HEK293 (cell line): ENCODE results near the gene LZTR1.

Source experiments
- CTCF ChIA-PET: fragments of 350-600 bp; formaldehyde crosslinking; extraction: SDS; loops from one replicate; lab custom pipeline; 2021; ENCODE audit warnings: antibody characterized with exemption; lab: Yijun Ruan, JAX
- POLR2A ChIA-PET: fragments of 300-600 bp; formaldehyde crosslinking; extraction: SDS; loops from one replicate; lab custom pipeline; 2020; ENCODE audit warnings: antibody characterized with exemption, inconsistent platforms; lab: Yijun Ruan, JAX
- H3K27ac ChIP-seq: fragments of 200-500 bp; sonication (Bioruptor generic); 2 replicates; pipeline ENCODE4 v1.5.1; 2014; ENCODE audit warnings: low read depth, low read length, control low read depth, inconsistent platforms; ENCODE audit errors: extremely low read depth
- H3K36me3 ChIP-seq, 2 experiments: fragments of 200-500 bp in 1 of 2; sonication (Bioruptor generic) in 1 of 2; 1 replicate in 1 of 2; 2 replicates in 1 of 2; pipeline ENCODE4 v1.5.1; 2014 to 2017; ENCODE audit warnings: inconsistent platforms in 2 of 2, low read length in 2 of 2; ENCODE audit not compliant: control insufficient read depth in 2 of 2, insufficient read depth in 1 of 2
- H3K4me1 ChIP-seq: fragments of 200-500 bp; sonication (Bioruptor generic); 2 replicates; pipeline ENCODE4 v1.5.1; 2014; ENCODE audit warnings: mild to moderate bottlenecking, low read length, inconsistent platforms; ENCODE audit not compliant: control insufficient read depth, insufficient read depth
- H3K4me3 ChIP-seq: 2 replicates; pipeline ENCODE4 v1.5.1; 2011; ENCODE audit warnings: low read depth, mild to moderate bottlenecking, control low read depth, low read length, moderate library complexity
- H3K9me3 ChIP-seq: fragments of 200-500 bp; sonication (Bioruptor generic); 2 replicates; pipeline ENCODE4 v1.5.1; 2014; ENCODE audit warnings: low read depth, low read length, inconsistent platforms; ENCODE audit not compliant: control insufficient read depth, insufficient read depth
- OSR2 ChIP-seq: fragments of 450-650 bp; formaldehyde crosslinking; IDR thresholded peaks from 2 replicates; pipeline ENCODE4 v1.5.1; 2016; ENCODE audit warnings: missing biosample characterization, missing genetic modification characterization
- SCRT2 ChIP-seq: fragments of 450-650 bp; formaldehyde crosslinking; IDR thresholded peaks from 2 replicates; pipeline ENCODE4 v1.5.1; 2016; ENCODE audit warnings: missing biosample characterization, missing genetic modification characterization
- TRIM28 ChIP-seq: IDR thresholded peaks from 2 replicates; pipeline ENCODE4 v1.6.1; 2011; ENCODE audit warnings: low read length, control low read depth, borderline replicate concordance
- ZBTB48 ChIP-seq: fragments of 450-650 bp; formaldehyde crosslinking; IDR thresholded peaks from 2 replicates; pipeline ENCODE4 v1.5.1; 2016; ENCODE audit warnings: missing biosample characterization, missing genetic modification characterization
- ZFP41 ChIP-seq: fragments of 450-650 bp; formaldehyde crosslinking; IDR thresholded peaks from 2 replicates; pipeline ENCODE4 v1.5.1; 2016; ENCODE audit warnings: missing biosample characterization, missing genetic modification characterization, borderline replicate concordance
- ZNF266 ChIP-seq: fragments of 450-650 bp; formaldehyde crosslinking; IDR thresholded peaks from 2 replicates; pipeline ENCODE4 v1.5.1; 2016; ENCODE audit warnings: missing biosample characterization, missing genetic modification characterization, low read depth
- ZNF433 ChIP-seq: fragments of 450-650 bp; formaldehyde crosslinking; IDR thresholded peaks from 2 replicates; pipeline ENCODE4 v1.5.1; 2016; ENCODE audit warnings: missing biosample characterization, missing genetic modification characterization, low read depth
- ZNF501 ChIP-seq: fragments of 450-650 bp; formaldehyde crosslinking; IDR thresholded peaks from 2 replicates; pipeline ENCODE4 v1.5.1; 2016; ENCODE audit warnings: missing biosample characterization, missing genetic modification characterization
- ZNF600 ChIP-seq: fragments of 450-650 bp; formaldehyde crosslinking; IDR thresholded peaks from 2 replicates; pipeline ENCODE4 v1.5.1; 2016; ENCODE audit warnings: missing biosample characterization, missing genetic modification characterization
- ZNF660 ChIP-seq: fragments of 450-650 bp; IDR thresholded peaks from 2 replicates; pipeline ENCODE4 v1.5.1; 2018; ENCODE audit warnings: missing biosample characterization, mild to moderate bottlenecking, missing genetic modification characterization
- TF ChIP-seq, protein P1 (sequence below): fragments of 450-650 bp; formaldehyde crosslinking; IDR thresholded peaks from 2 replicates; pipeline ENCODE4 v1.5.1; 2017; ENCODE audit warnings: missing biosample characterization, mild to moderate bottlenecking, missing genetic modification characterization, moderate library complexity
- TF ChIP-seq, protein P2 (sequence below): fragments of 450-650 bp; formaldehyde crosslinking; IDR thresholded peaks from 2 replicates; pipeline ENCODE4 v1.5.1; 2016; ENCODE audit warnings: missing biosample characterization, missing genetic modification characterization
- TF ChIP-seq, protein P3 (sequence below): fragments of 450-650 bp; IDR thresholded peaks from 2 replicates; pipeline ENCODE4 v1.5.1; 2018; ENCODE audit warnings: missing biosample characterization, missing genetic modification characterization

The LZTR1 gene

DNA sequence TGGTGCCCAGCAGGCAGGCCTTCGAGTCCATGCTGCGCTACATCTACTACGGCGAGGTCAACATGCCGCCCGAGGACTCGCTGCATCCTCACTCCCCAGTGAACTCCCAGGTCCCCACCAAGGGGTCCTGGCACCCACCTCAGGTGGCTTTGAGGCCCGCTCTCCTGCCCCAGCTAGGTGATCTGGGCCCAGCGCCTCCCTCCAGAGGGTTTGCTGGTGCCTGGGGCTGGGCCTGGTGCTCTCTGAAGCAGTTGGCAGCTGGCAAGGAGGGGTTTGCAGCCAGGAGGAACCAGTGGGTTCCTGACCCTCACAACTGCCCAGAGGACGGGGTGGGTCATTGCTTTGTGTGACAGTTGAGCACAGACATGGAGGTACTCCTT lies 13.9 kb downstream of the LZTR1 start:
- H3K9me3 ChIP-seq: no peaks in the 10 kb centered on the region
- no peak overlapping the region for H3K27ac ChIP-seq
- H3K4me3 ChIP-seq: no peak overlapping the region
- peaks cover 0 to 96% of the 10 kb centered on the region in 2 experiments; a peak in 1 of 3 replicates for H3K36me3 ChIP-seq
- ChIA-PET CTCF (interaction anchor here (0.8 kb wide), 1 partner anchor 110 kb away, joined by 3 read pairs; no protein-coding TSS in a partner anchor), POLR2A (interaction anchor here (3.0 kb wide), 1 partner anchor 14 kb away, joined by 13 read pairs; the partner anchor contains the start of gene LZTR1)
- no peaks in the 10 kb centered on the region for H3K4me1 ChIP-seq
- TF ChIP-seq ZNF266 (no peak), ZNF501 (tag by site-specific recombination) (no peak), ZNF660 (tag by site-specific recombination) (no peak), ZNF433 (tag by site-specific recombination) (no peak), ZFP41 (tag by site-specific recombination) (no peak)
- TF ChIP-seq, protein P1, sequence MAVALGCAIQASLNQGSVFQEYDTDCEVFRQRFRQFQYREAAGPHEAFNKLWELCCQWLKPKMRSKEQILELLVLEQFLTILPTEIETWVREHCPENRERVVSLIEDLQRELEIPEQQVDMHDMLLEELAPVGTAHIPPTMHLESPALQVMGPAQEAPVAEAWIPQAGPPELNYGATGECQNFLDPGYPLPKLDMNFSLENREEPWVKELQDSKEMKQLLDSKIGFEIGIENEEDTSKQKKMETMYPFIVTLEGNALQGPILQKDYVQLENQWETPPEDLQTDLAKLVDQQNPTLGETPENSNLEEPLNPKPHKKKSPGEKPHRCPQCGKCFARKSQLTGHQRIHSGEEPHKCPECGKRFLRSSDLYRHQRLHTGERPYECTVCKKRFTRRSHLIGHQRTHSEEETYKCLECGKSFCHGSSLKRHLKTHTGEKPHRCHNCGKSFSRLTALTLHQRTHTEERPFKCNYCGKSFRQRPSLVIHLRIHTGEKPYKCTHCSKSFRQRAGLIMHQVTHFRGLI (tag by site-specific recombination): no peak
- TF ChIP-seq, protein P2, sequence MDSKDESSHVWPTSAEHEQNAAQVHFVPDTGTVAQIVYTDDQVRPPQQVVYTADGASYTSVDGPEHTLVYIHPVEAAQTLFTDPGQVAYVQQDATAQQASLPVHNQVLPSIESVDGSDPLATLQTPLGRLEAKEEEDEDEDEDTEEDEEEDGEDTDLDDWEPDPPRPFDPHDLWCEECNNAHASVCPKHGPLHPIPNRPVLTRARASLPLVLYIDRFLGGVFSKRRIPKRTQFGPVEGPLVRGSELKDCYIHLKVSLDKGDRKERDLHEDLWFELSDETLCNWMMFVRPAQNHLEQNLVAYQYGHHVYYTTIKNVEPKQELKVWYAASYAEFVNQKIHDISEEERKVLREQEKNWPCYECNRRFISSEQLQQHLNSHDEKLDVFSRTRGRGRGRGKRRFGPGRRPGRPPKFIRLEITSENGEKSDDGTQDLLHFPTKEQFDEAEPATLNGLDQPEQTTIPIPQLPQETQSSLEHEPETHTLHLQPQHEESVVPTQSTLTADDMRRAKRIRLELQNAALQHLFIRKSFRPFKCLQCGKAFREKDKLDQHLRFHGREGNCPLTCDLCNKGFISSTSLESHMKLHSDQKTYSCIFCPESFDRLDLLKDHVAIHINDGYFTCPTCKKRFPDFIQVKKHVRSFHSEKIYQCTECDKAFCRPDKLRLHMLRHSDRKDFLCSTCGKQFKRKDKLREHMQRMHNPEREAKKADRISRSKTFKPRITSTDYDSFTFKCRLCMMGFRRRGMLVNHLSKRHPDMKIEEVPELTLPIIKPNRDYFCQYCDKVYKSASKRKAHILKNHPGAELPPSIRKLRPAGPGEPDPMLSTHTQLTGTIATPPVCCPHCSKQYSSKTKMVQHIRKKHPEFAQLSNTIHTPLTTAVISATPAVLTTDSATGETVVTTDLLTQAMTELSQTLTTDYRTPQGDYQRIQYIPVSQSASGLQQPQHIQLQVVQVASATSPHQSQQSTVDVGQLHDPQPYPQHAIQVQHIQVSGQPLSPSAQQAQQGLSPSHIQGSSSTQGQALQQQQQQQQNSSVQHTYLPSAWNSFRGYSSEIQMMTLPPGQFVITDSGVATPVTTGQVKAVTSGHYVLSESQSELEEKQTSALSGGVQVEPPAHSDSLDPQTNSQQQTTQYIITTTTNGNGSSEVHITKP (tag by site-specific recombination): no peak

DNA sequence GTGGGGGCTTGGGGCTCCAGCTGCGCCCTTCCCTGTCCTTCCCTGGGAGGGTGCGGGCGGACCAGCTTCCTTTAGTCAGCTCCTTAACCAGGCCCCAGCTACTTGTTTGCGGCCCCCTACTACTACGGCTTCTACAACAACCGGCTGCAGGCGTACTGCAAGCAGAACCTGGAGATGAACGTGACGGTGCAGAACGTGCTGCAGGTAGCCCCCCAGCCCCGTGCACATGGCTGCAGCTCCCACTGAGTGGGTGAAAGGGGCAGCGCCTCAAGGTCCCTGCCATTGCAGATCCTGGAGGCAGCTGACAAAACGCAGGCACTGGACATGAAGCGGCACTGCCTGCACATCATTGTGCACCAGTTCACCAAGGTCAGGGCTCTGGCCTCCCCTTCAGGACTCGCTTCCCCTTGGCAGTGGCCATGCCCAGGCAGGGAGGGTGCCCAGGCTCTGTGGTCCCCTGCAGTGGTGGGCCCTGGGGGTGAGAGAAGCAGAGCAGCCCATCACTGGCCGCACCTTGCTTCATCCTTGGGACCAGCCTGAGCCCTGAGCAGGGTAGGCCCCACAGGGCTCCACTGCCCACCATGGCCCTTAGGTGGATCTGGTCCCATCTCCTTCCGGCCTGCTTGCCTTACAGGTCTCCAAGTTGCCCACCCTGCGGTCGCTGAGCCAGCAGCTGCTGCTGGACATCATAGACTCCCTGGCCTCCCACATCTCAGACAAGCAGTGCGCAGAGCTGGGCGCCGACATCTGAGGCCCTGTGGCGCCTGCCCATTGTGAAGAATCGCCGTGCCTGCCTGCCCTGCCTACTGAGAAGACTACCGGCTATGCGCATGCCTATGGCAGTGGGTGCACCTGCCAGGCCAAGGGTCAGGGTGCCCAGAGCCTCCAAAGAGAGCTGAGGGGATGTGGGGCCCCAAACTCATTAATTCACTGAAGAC lies 14.8 kb downstream of the LZTR1 start:
- Histone ChIP-seq H3K27ac (no peak overlapping the region), H3K4me1 (no peaks in the 10 kb centered on the region), H3K4me3 (no peak overlapping the region), H3K36me3 (peaks cover 0 to 88% of the 10 kb centered on the region in 2 experiments; a peak in 1 of 3 replicates), H3K9me3 (no peaks in the 10 kb centered on the region)
- POLR2A ChIA-PET: interaction anchor here (0.6 to 3.0 kb wide), 2 partner anchors 14 to 15 kb away, joined by 3 to 13 read pairs; partner anchors contain the start of gene LZTR1
- peak; percentile 65 for TF ChIP-seq ZNF600 (tag by site-specific recombination)
- no peak for TF ChIP-seq OSR2
- CTCF ChIA-PET: interaction anchor here (0.8 kb wide), 1 partner anchor 111 kb away, joined by 3 read pairs; no protein-coding TSS in a partner anchor

GRCh38 chr22:20997536-20998257 lies 15.6 kb downstream of the LZTR1 start:
- ChIA-PET CTCF (no interaction called here), POLR2A (interaction anchor here (0.6 to 5.9 kb wide), 4 partner anchors 16 to 141 kb away, joined by 3 to 80 read pairs (median 6); partner anchors contain the start of gene LZTR1)
- H3K4me1 ChIP-seq: no peaks in the 10 kb centered on the region
- no peaks in the 10 kb centered on the region for H3K9me3 ChIP-seq
- 0 out of 2 replicates have a peak, but pooled peaks have one; percentile 1 for TF ChIP-seq ZBTB48 (tag by site-specific recombination)
- TF ChIP-seq ZNF600 (tag by site-specific recombination): peak; percentile 58; the same call in 1 of the 2 replicates
- TF ChIP-seq, protein P3, sequence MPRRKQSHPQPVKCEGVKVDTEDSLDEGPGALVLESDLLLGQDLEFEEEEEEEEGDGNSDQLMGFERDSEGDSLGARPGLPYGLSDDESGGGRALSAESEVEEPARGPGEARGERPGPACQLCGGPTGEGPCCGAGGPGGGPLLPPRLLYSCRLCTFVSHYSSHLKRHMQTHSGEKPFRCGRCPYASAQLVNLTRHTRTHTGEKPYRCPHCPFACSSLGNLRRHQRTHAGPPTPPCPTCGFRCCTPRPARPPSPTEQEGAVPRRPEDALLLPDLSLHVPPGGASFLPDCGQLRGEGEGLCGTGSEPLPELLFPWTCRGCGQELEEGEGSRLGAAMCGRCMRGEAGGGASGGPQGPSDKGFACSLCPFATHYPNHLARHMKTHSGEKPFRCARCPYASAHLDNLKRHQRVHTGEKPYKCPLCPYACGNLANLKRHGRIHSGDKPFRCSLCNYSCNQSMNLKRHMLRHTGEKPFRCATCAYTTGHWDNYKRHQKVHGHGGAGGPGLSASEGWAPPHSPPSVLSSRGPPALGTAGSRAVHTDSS (tag by site-specific recombination): no peak
- peak; percentile 55 for TF ChIP-seq SCRT2 (tag by site-specific recombination)
- TF ChIP-seq TRIM28: no peak
- H3K27ac ChIP-seq: no peak overlapping the region
- peaks cover 0 to 79% of the 10 kb centered on the region in 2 experiments; a peak in 1 of 3 replicates for H3K36me3 ChIP-seq
- no peak overlapping the region for H3K4me3 ChIP-seq
